NB4 (cell line): ENCODE results near the gene EPB41L4A.

Source experiments
- CTCF ChIP-seq: IDR thresholded peaks from one replicate; pipeline ENCODE4 v1.5.1; 2012; ENCODE audit warnings: low read depth, low read length
- POLR2A ChIP-seq: IDR thresholded peaks from 2 replicates; pipeline ENCODE4 v1.6.1; 2011; ENCODE audit warnings: mild to moderate bottlenecking; ENCODE audit not compliant: insufficient read length; ENCODE audit errors: extremely low read depth

DNA sequence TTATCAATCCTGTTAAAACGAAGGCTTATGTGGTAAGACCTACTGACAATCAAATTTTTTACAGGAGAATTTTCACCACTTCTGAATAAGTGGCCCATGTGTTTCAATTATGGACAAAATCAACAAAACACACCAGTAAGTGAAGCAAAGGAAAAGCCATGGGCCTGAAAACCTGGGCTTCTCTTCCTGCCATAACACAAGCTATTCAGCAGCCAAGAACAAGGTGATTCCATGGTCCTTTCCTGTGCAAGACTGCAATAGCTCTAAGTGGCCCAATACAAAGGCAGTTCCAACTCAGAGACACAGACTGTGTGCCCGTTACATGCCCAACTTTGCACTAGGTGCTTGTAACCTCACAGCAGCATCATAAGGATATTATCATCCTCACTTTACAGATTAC lies 168.5 kb downstream of the EPB41L4A start:
- TF ChIP-seq CTCF: no peak
- no peak for TF ChIP-seq POLR2A
